GM12878 (cell line): ENCODE results near the gene PAX4. TPM values are rescaled to one million over a fixed set of nuclear protein-coding genes. Genes with fewer than 3 reads are reported as not detected.

Source experiments
- ATAC-seq: fragments of 200-7000 bp; cut with Tn5 transposase; 3 replicates; pipeline ENCODE4 v1.9.1; 2020; ENCODE audit warnings: mild to moderate bottlenecking, moderate library complexity
- BruUV-seq: library from RNA; stranded (reverse); fragments of 400-500 nt; replicated peaks from 2 replicates; lab custom pipeline; 2021; lab: Mats Ljungman, UMichigan
- CTCF ChIA-PET: fragments of 300-600 bp; sonication (Branson Sonifier 250); formaldehyde crosslinking; extraction: SDS; loops from one replicate; lab custom pipeline; 2021; ENCODE audit warnings: inconsistent platforms; lab: Yijun Ruan, JAX
- POLR2A ChIA-PET: fragments of 350-600 bp; formaldehyde crosslinking; extraction: SDS; loops from one replicate; lab custom pipeline; 2021; ENCODE audit warnings: inconsistent platforms; lab: Charles Lee
- RAD21 ChIA-PET: fragments of 300-600 bp; sonication (Branson Sonifier 250); formaldehyde crosslinking; loops from one replicate; lab custom pipeline; 2023; ENCODE audit warnings: antibody characterized with exemption; ENCODE audit not compliant: unreplicated experiment; lab: Charles Lee
- SMC1A ChIA-PET: fragments of 300-600 bp; sonication (Branson Sonifier 250); formaldehyde crosslinking; loops from one replicate; lab custom pipeline; 2023; ENCODE audit not compliant: unreplicated experiment, uncharacterized antibody; lab: Charles Lee
- DNase-seq: peaks from one replicate; pipeline ENCODE4 v3.0.0-alpha.2; 2011; ENCODE audit warnings: low read depth, low spot score
- FAIRE-seq: peaks from 3 replicates; lab custom pipeline; 2011; peaks lifted over from hg19 to GRCh38; lab: Jason Lieb, UNC
- H2AFZ ChIP-seq: 2 replicates; pipeline ENCODE4 v1.6.0; 2011; ENCODE audit warnings: low read depth, low read length, control low read depth; ENCODE audit not compliant: control insufficient read depth
- H3K27ac ChIP-seq: 2 replicates; pipeline ENCODE4 v1.5.1; 2011; ENCODE audit warnings: control low read depth; ENCODE audit not compliant: control insufficient read depth, insufficient read depth
- H3K27me3 ChIP-seq, 2 experiments: replicated peaks in 1 of 2; 2 replicates each; pipeline versions ENCODE4 v1.6.0 to v1.6.1; 2011; ENCODE audit warnings: low read length in 1 of 2; ENCODE audit not compliant: control insufficient read depth in 2 of 2, insufficient read depth in 2 of 2
- H3K36me3 ChIP-seq, 2 experiments: 2 replicates each; pipeline ENCODE4 v1.5.1; 2011; ENCODE audit warnings: low read length in 1 of 2; ENCODE audit not compliant: control insufficient read depth in 2 of 2, insufficient read depth in 2 of 2
- H3K4me1 ChIP-seq: 2 replicates; pipeline ENCODE4 v1.6.1; 2011; ENCODE audit warnings: mild to moderate bottlenecking, low read length, moderate library complexity, mixed read lengths; ENCODE audit not compliant: control insufficient read depth, insufficient read depth
- H3K4me2 ChIP-seq: 2 replicates; pipeline ENCODE4 v1.6.0; 2011; ENCODE audit warnings: control low read depth; ENCODE audit not compliant: control insufficient read depth, insufficient read depth
- H3K4me3 ChIP-seq: fragments of 200-600 bp; sonication (generic); 2 replicates; pipeline ENCODE4 v1.5.1; 2016
- H3K79me2 ChIP-seq: 2 replicates; pipeline ENCODE4 v1.6.0; 2011; ENCODE audit warnings: low read length; ENCODE audit not compliant: control insufficient read depth, insufficient read depth
- H3K9ac ChIP-seq: 2 replicates; pipeline ENCODE4 v1.8.0; 2011; ENCODE audit warnings: low read length, control low read depth, mixed read lengths; ENCODE audit not compliant: control insufficient read depth, insufficient read depth
- H3K9me3 ChIP-seq: replicated peaks from 3 replicates; pipeline ENCODE4 v1.5.1; 2011; ENCODE audit warnings: mild to moderate bottlenecking, low read length; ENCODE audit not compliant: control insufficient read depth, insufficient read depth
- H4K20me1 ChIP-seq: 2 replicates; pipeline ENCODE4 v1.6.0; 2011; ENCODE audit not compliant: control insufficient read depth, insufficient read depth
- ASH2L ChIP-seq: fragments of 300-600, 200-600 bp; sonication (generic); IDR thresholded peaks from 2 replicates; pipeline ENCODE4 v1.6.1; 2017; ENCODE audit warnings: low read depth, mild to moderate bottlenecking, borderline replicate concordance
- CUX1 ChIP-seq: IDR thresholded peaks from 2 replicates; pipeline ENCODE4 v1.6.1; 2012; ENCODE audit warnings: improper control_type of control experiment, low read depth, low read length; ENCODE audit not compliant: insufficient replicate concordance
- DPF2 ChIP-seq: fragments of 450-650 bp; IDR thresholded peaks from 2 replicates; pipeline ENCODE4 v1.6.1; 2017; ENCODE audit warnings: mild to moderate bottlenecking
- MEF2B ChIP-seq: fragments of 450-650 bp; IDR thresholded peaks from 2 replicates; pipeline ENCODE4 v1.6.1; 2018; ENCODE audit warnings: mild to moderate bottlenecking, moderate library complexity; ENCODE audit not compliant: partially characterized antibody, poor library complexity, severe bottlenecking
- MTA3 ChIP-seq: IDR thresholded peaks from 2 replicates; pipeline ENCODE4 v1.6.1; 2012; ENCODE audit warnings: low read length, inconsistent platforms, borderline replicate concordance
- MXI1 ChIP-seq: fragments of 150-350 bp; IDR thresholded peaks from 2 replicates; pipeline ENCODE4 v1.6.1; 2011; ENCODE audit warnings: low read depth, mild to moderate bottlenecking, inconsistent platforms, low read length, improper control_type of control experiment
- RAD21 ChIP-seq: IDR thresholded peaks from 2 replicates; pipeline ENCODE4 v1.6.1; 2011; ENCODE audit warnings: mild to moderate bottlenecking, low read depth, low read length, moderate library complexity; ENCODE audit not compliant: insufficient read depth
- RB1 ChIP-seq: fragments of 450-650 bp; formaldehyde crosslinking; IDR thresholded peaks from 2 replicates; pipeline ENCODE4 v1.6.1; 2017; ENCODE audit warnings: mild to moderate bottlenecking, borderline replicate concordance
- STAT1 ChIP-seq: fragments of 450-650 bp; conservative IDR thresholded peaks from 2 replicates; pipeline ENCODE4 v1.6.1; 2014; ENCODE audit warnings: antibody characterized with exemption, mild to moderate bottlenecking
- STAT3 ChIP-seq: IDR thresholded peaks from 2 replicates; pipeline ENCODE4 v1.6.1; 2011; ENCODE audit warnings: low read depth, low read length, improper control_type of control experiment
- TCF3 ChIP-seq: IDR thresholded peaks from 2 replicates; pipeline ENCODE4 v1.6.1; 2012; ENCODE audit warnings: low read depth, mild to moderate bottlenecking, low read length, borderline replicate concordance; ENCODE audit not compliant: insufficient read depth
- WRNIP1 ChIP-seq: IDR thresholded peaks from 2 replicates; pipeline ENCODE4 v1.6.1; 2011; ENCODE audit warnings: low read depth, low read length, improper control_type of control experiment, borderline replicate concordance
- WGBS: methylation state at CpG from one replicate; pipeline ENCODE4 v1.1.6; 2016; ENCODE audit warnings: low lambda C conversion rate; ENCODE audit not compliant: insufficient replicate concordance, insufficient coverage; ENCODE audit errors: missing lambda C conversion rate; 5-methylcytosine and 5-hydroxymethylcytosine counted together
- in situ Hi-C: fragments of 300-500 bp; cut with MboI; formaldehyde crosslinking; loops from 9 replicates; pipeline ENCODE4 v1.14.3; 2018; ENCODE audit warnings: mixed read lengths
- intact Hi-C: fragments of 100-400 bp; cut with micrococcal nuclease; formaldehyde crosslinking; loops from one replicate; pipeline ENCODE4 v1.14.2; 2022; ENCODE audit not compliant: unreplicated experiment
- polyA plus RNA-seq, 11 experiments: library from polyadenylated mRNA; depleted of rRNA in 4 of 11; unstranded in 6 of 11; stranded (reverse) in 5 of 11; fragments of >200 nt; fragmentation: Nextera tagmentation in 4 of 11; fragmentation: Illumina TruSeq in 1 of 11; extraction: Ambion mirVana in 4 of 11; extraction: Trizol in 1 of 11; gene quantifications; 1 replicate in 1 of 11; 2 replicates in 10 of 11; pipeline versions ENCODE4 v1.2.1 to v1.2.3, GENCODE V29; 2011 to 2016; ENCODE audit warnings: inconsistent platforms in 2 of 11, missing spikeins in 2 of 11, low read depth in 1 of 11
- total RNA-seq, 4 experiments: library from RNA; depleted of rRNA in 3 of 4; stranded (reverse); fragments of >200 nt in 3 of 4; fragmentation: Illumina TruSeq in 1 of 4; extraction: Trizol in 1 of 4; gene quantifications; 2 replicates each; pipeline versions ENCODE4 v1.2.1 to v1.2.3, GENCODE V29; 2013 to 2021
- TF ChIP-seq, protein P1 (sequence below): fragments of 450-650 bp; IDR thresholded peaks from 2 replicates; pipeline ENCODE4 v1.6.1; 2018; ENCODE audit warnings: mild to moderate bottlenecking, low read depth, moderate library complexity; ENCODE audit not compliant: partially characterized antibody

Gene PAX4
- total and polyA plus RNA-seq, 10 of the 15 experiments (the other 5 are each of a cell fraction or from before 2014, with no cell fraction given), result 0.27 TPM; not detected in 9

- H3K9ac ChIP-seq, result peak within 1 kb of the TSS; percentile 91
- H3K4me3 ChIP-seq, result peak within 1 kb of the TSS; percentile 97
- H3K27me3 ChIP-seq, result no peaks in the 10 kb centered on the region
- peak within 1 kb of the TSS; percentile 74 for H3K27ac ChIP-seq
- intact Hi-C loops (no loop called here), in situ Hi-C loops (no loop called here)
- peak; percentile 84 for ATAC-seq
- ChIA-PET POLR2A (interaction anchor here (0.6 to 2.5 kb wide), 5 partner anchors 32 to 520 kb away, joined by 3 to 6 read pairs (median 5); no protein-coding TSS in a partner anchor), SMC1A (no interaction called here), CTCF (interaction anchor here (0.6 to 4.2 kb wide), 3 partner anchors 9 to 1323 kb away, joined by 4 to 17 read pairs (median 4); partner anchors contain the start of gene FSCN3), RAD21 (interaction anchor here (2.0 to 2.5 kb wide), 2 partner anchors 35 to 66 kb away, joined by 5 read pairs; no protein-coding TSS in a partner anchor)
- H4K20me1 ChIP-seq, result no peaks in the 10 kb centered on the region
- no peaks in the 10 kb centered on the region for H3K9me3 ChIP-seq
- H3K79me2 ChIP-seq, result peaks cover 30% of the 10 kb centered on the region
- peak; percentile 86 for FAIRE-seq
- peak within 1 kb of the TSS; percentile 99 for H3K4me2 ChIP-seq
- peak within 1 kb of the TSS; percentile 94 for H2AFZ ChIP-seq
- BruUV-seq, result TSS peak; percentile 69
- peaks cover 15% of the 10 kb centered on the region for H3K4me1 ChIP-seq
- DNase-seq, result peak; percentile 52
- 4% methylated on average over 78 of the region's 78 CpGs for WGBS
- peaks cover 3 to 5% of the 10 kb centered on the region in 2 experiments; a peak in 3 of 4 replicates for H3K36me3 ChIP-seq
- TF ChIP-seq WRNIP1, result no peak
- TF ChIP-seq MXI1, result 0 out of 2 replicates have a peak, but pooled peaks have one; percentile 16
- no peak for TF ChIP-seq RB1
- TF ChIP-seq STAT1, result no peak
- no peak for TF ChIP-seq TCF3
- TF ChIP-seq STAT3, result no peak
- no peak for TF ChIP-seq RAD21
- no peak for TF ChIP-seq CUX1
- TF ChIP-seq, protein P1, sequence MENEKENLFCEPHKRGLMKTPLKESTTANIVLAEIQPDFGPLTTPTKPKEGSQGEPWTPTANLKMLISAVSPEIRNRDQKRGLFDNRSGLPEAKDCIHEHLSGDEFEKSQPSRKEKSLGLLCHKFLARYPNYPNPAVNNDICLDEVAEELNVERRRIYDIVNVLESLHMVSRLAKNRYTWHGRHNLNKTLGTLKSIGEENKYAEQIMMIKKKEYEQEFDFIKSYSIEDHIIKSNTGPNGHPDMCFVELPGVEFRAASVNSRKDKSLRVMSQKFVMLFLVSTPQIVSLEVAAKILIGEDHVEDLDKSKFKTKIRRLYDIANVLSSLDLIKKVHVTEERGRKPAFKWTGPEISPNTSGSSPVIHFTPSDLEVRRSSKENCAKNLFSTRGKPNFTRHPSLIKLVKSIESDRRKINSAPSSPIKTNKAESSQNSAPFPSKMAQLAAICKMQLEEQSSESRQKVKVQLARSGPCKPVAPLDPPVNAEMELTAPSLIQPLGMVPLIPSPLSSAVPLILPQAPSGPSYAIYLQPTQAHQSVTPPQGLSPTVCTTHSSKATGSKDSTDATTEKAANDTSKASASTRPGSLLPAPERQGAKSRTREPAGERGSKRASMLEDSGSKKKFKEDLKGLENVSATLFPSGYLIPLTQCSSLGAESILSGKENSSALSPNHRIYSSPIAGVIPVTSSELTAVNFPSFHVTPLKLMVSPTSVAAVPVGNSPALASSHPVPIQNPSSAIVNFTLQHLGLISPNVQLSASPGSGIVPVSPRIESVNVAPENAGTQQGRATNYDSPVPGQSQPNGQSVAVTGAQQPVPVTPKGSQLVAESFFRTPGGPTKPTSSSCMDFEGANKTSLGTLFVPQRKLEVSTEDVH, result no peak
- peak; percentile 53; the same call in 1 of the 2 replicates for TF ChIP-seq DPF2
- TF ChIP-seq ASH2L, result no peak
- TF ChIP-seq MEF2B, result no peak
- no peak for TF ChIP-seq MTA3
Observed at GRCh38 chr7:127585044-127585953, 32.6 kb downstream of the PAX4 start, which contains the start of gene GCC1. Gene GCC1, minus strand, starts transcription at chr7:127585596. Its CDS starts 414 bp downstream, at chr7:127585182.
